Lower leg skin (tissue), 3 donors: ENCODE data around the gene RNASE12.

Experiments
- CTCF ChIP-seq, 3 donors: fragments of 450-650 bp; IDR thresholded peaks; one replicate each; pipeline ENCODE4 v1.5.1; 2016; ENCODE audit warnings: antibody characterized with exemption in 3 of 3, mild to moderate bottlenecking in 3 of 3, moderate library complexity in 2 of 3
- POLR2A ChIP-seq, 2 donors: fragments of 450-650 bp; IDR thresholded peaks; one replicate each; pipeline ENCODE4 v1.6.1; 2016 to 2017; ENCODE audit warnings: antibody characterized with exemption in 2 of 2, mild to moderate bottlenecking in 1 of 2, moderate library complexity in 1 of 2

GRCh38 chr14:20617138-20618003 lies 26.2 kb upstream of the RNASE12 start:
- no peak for TF ChIP-seq CTCF (IDR thresholded peaks at IDR 0.05)
- TF ChIP-seq POLR2A (IDR thresholded peaks at IDR 0.05) = no peak
